GM12865 (cell line): ENCODE data around the gene UTP4.
"Not testable (repeated sequence)": the region's sequence is repeated elsewhere in the genome, so short reads cannot be mapped to it uniquely, and the experiment has no call there.

Source experiments
- DNase-seq: peaks from one replicate; pipeline ENCODE4 v3.0.0; 2010; ENCODE audit warnings: low read depth
- H3K4me3 ChIP-seq: 2 replicates; pipeline ENCODE4 v1.5.1; 2011; ENCODE audit warnings: mild to moderate bottlenecking, low read depth, low read length, control low read depth
- CTCF ChIP-seq: IDR thresholded peaks from 2 replicates; pipeline ENCODE4 v1.5.1; 2011; ENCODE audit warnings: low read length, control low read depth, low read depth, inconsistent platforms; ENCODE audit not compliant: insufficient read depth; ENCODE audit errors: missing control alignments

UTP4 gene

GRCh38 chr16:69145658-69146057, 13.2 kb downstream of the UTP4 start:
- no peak overlapping the region for H3K4me3 ChIP-seq
- DNase-seq, result no peak
- no peak for TF ChIP-seq CTCF

- DNase-seq, H3K4me3 ChIP-seq: not testable (repeated sequence)
These were observed 17.2 kb downstream of the UTP4 start for GRCh38 chr16:69149621-69150020.

- peak; percentile 61 for TF ChIP-seq CTCF
- no peak overlapping the region for H3K4me3 ChIP-seq
- DNase-seq, result peak; percentile 73
These were observed 17.9 kb downstream of the UTP4 start for GRCh38 chr16:69150146-69150865.

GRCh38 chr16:69157196-69157595, 24.7 kb downstream of the UTP4 start:
- DNase-seq, result no peak
- no peak for TF ChIP-seq CTCF
- no peak overlapping the region for H3K4me3 ChIP-seq

- no peak for DNase-seq
- TF ChIP-seq CTCF, result no peak
- no peak overlapping the region for H3K4me3 ChIP-seq
These were observed 27.7 kb downstream of the UTP4 start for GRCh38 chr16:69160192-69160591.

- no peak for TF ChIP-seq CTCF
These were observed 33.1 kb downstream of the UTP4 start for GRCh38 chr16:69165584-69165983.

GRCh38 chr16:69166221-69166833, 33.9 kb downstream of the UTP4 start:
- H3K4me3 ChIP-seq, result no peak overlapping the region
- TF ChIP-seq CTCF, result no peak
- DNase-seq, result peak; percentile 35

More at GRCh38 chr16:69165584-69165983, 33.1 kb downstream of the UTP4 start:
- no peak overlapping the region for H3K4me3 ChIP-seq
- DNase-seq, result no peak
